Pulmonary artery endothelial cell (primary cell): ENCODE measurements around the gene RBCK1. TPM values are rescaled to one million over a fixed set of nuclear protein-coding genes. Genes with fewer than 3 reads are reported as not detected.
A peak's percentile ranks its signal among the peaks of the same experiment; 100 is the strongest.
"Not testable (repeated sequence)": the region's sequence is repeated elsewhere in the genome, so short reads cannot be mapped to it uniquely, and the experiment has no call there.

Experiments
- DNase-seq: peaks from one replicate; pipeline ENCODE4 v3.0.0-alpha.2; 2011; ENCODE audit warnings: low read depth, low spot score
- total RNA-seq: library from RNA; depleted of rRNA; stranded (reverse); fragments of >200 nt; gene quantifications from 2 replicates; pipeline ENCODE4 v1.2.3, GENCODE V29; 2014

The RBCK1 gene
- total RNA-seq, 1 donor from 2014 or later: 74.6 TPM

DNA sequence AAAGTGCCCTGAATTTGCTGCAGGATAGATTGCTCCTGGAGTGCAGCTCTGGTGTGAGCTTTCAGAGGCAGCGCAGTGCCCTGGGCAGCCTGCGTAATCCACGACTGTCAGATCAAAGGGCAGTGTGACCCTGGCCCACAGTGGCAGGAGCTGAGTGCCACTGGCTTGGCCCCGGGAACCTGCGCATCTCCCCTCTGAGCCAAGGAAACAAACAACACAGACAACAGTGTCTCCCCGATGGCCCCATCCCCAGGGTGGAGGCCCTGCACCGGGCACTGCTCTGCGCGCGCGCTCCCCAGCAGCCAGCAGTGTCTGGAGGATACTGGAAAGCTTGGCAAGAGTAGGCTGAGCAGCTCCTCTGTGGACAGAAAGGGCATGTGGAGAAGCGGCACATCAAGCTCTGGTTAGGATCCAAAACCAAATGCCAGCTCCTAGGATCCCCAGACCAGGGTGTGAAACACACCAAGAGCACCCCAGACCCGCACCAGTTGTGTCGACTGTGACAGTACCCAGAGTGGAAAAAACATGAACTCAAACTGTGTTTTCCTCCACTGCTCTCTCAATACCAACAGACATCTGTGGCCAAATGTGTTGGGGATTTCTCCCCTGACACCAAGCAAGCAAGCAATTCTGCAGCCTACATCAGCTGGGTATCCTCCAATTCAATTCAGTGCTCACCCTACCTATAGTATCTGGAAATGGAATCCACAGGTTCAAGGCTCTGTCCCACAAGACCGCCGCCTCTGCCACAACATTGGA, 26.7 kb downstream of the RBCK1 start:
- DNase-seq: no peak

DNA sequence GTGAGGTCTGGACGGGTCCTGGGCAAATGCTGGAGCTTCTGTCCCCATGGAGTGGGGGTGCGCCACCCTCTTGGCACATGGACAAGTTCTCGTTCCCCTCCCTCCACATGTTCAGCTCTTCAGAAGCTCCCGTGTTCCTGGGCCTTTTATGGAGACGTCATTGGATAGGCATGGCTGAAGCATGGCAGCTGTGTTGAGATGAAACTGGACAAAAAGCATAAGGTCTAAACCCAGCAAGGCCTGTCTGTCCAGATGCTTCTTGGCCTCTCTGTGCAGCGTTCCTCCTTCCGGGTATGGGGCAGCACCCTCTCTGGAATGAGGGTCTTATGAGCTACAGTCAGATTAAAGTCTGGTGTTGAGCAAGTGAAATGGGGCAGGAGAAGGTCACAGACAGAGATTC, 27.5 kb downstream of the RBCK1 start:
- DNase-seq: no peak

DNA sequence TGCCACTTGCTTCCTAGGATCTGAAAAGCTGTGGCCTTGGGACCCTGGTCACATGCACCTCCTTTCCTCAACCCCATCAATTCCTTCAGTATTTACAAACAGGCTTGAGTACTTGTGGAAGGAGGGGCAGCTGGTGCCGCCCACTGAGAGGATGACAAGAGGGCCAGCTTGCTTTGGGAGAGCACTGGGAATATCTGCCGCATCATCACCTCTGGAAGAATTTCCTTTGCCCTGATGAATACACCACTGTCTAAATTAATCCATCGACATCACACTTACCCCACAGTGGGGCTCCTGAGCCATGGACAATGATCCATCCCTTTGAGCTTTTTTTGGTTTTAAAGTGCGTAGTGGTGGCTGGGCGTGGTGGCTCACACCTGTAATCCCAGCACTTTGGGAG, 28.4 kb downstream of the RBCK1 start:
- DNase-seq: no peak

DNA sequence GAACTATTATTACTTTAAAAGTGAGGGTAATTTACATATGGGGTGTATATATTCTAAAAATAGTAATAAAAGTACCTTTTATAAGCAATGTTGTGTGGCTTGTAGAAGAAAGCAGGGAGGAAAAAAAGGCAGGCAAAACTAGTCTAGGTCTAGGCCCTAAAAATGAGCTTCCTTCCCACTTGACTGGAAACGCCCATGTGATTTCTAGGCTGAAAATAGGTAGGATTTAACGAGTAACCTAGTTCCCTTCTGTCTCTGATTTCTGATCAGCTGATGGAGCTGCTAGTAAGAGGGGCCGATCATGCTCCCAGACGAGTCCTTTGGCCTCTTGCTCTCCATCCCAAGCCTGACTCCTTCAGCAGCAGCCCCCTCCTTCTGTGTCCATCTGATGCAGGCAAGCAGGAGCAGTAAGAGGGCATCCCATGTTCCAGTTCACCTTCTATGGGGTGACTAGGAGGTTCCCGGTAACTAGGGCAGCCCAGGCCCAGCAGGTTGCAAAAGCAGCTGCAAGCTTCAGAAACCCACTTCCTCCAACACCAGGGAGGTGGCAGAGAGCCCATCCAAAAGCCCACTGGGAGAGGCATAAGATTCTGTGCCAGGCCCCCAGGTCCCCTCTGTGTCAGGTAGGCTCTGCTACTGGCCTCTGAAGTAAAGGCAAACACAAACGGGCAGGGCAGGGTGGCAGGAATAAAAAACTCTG, 29.8 kb downstream of the RBCK1 start:
- no peak for DNase-seq

DNA sequence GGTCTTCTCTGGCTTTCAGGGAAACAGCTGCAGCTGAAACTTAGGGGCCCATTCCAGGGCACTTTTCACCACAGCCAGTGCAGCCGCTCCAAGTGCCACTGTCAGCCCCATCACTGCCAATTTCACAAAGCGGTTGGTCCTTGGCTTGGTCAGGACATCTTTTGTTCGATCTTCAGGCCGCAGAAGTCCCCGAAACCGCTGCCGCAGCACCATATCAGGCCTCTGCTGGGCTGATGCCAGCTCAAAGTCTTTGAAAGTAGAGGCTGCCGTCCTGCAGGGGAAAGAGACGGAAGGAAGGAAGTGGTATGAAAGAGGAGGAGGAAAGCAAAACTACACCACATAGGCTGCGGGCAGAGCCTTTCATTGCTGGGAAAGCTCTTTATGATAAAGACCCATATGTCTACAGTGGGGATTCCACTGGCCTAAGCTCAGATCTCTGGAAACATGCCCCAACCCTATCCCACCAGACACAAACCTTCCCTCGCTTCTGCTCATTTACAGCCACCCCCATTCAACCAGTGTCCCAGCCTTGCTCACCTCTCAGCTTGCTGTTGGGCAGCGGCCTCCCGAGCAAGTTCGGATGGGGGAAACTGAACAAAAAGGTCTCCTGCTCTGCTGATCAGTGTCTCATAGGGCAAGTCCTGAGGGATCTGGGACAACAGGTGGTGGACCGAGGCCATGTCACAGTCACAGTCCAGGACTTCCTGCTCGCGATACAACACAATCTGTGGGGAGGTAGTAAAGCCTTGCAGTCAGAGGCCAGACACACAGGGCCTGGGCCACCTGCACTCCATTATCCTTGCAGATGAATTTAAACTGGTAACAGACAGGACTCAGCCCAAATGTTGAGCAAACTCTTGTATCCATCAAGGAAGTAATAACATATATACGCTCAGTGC, 30.7 kb downstream of the RBCK1 start:
- no peak for DNase-seq

DNA sequence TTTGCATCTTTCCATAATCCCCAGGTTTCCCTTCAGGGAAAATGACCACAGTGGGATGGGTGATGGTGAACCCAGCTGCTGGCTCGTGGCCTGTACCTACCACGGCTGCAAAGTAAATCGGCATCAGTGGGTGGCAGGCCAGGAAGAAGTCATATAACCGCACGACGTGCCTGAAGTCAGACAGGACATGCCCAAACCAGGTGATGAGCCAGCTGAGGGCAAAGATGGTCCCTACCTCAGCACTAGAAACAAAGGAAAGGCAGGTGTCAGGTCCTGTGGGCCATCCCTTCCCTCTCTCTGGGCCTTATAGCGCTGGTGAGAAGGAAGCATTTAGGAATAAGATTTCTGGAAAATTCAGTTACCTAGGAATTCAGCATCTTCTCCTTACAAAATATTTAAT, 32.0 kb downstream of the RBCK1 start:
- no peak for DNase-seq

DNA sequence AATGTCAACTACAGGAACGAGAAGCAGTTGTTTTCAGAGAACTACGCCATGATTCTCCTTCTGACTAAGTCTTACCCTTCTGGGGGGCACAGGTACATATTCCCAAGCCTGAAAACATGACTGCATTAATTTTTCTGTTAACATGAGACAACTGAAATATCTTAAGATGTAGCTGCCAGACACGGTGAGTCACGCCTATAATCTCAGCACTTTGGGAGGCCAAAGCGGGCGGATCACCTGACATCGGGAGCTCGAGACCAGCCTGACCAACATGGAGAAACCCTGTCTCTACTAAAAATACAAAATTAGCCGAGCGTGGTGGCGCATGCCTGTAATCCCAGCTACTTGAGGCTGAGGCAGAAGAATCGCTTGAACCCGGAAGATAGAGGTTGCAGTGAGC, 32.5 kb downstream of the RBCK1 start:
- DNase-seq: no peak

DNA sequence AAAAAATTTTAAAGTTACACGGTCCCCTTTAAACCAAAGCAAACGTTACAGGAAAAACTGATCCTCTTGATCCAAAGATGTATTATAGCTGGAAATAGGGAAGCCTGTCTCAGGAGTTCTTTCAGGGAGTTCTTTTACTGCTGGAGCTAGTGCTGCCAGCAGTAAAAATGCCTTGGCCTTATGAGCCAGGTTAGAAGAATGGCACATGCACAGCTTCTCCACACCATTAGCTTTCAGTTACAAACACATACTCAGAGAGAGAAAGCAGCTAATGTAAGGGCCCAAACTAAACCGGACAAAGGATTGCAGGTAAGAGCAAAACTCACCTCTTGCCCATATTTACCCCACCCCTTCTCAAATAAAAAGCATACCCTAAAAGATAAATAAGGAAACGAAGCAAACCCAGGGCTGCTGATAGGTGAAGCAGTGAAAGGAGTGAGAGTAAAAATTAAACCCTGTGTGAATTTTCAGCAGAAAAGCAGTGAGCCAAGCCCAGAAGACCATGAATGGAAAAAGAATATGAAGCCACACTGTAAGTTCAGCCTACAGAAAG, 35.2 kb downstream of the RBCK1 start:
- DNase-seq: no peak

DNA sequence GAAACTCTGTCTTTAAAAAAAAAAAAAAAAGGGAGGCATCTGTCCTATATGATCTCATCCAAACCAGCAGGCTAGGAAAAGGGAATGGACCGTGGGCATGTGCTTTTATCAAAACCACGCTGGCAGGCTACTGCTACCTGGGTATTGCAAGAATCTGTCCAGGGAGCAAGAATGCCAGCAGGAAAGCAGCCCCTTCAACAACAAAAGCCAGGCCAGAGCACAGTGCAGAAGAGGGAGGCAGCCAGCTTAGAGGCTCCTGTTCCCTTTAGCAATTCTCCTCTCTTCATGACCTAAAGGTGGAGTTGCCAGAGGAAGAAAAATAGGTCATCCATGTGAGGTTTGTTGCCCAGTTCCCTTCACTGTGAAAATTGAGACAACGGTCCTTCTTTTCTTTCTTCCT, 36.0 kb downstream of the RBCK1 start:
- no peak for DNase-seq

DNA sequence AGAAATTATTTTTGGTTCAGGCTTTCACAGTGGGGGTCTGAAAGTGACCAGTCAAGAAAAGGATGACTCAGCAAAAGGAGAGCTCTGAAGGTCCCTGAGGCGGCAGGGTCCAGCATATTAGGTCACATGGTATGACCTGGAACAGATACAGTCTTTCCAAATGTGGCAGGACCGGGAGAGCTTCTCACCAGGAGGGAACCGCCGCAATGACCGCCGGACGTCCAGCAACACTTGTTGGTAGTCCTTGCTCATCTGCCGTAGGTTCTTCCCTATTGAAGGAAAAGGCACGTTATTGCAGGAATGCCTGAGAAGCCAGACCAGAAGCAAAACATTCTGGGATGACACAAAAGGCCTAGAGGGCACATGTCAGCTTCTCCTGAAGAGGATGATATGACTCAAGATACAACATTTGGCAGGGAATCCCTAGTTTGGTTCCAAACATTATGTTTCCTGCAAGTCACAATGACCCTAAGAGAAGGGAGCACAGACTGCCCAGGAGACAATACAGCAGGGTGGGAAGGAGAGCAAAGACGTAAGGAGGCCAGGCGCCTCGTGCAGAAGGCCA, 36.8 kb downstream of the RBCK1 start:
- peak; percentile 65 for DNase-seq

DNA sequence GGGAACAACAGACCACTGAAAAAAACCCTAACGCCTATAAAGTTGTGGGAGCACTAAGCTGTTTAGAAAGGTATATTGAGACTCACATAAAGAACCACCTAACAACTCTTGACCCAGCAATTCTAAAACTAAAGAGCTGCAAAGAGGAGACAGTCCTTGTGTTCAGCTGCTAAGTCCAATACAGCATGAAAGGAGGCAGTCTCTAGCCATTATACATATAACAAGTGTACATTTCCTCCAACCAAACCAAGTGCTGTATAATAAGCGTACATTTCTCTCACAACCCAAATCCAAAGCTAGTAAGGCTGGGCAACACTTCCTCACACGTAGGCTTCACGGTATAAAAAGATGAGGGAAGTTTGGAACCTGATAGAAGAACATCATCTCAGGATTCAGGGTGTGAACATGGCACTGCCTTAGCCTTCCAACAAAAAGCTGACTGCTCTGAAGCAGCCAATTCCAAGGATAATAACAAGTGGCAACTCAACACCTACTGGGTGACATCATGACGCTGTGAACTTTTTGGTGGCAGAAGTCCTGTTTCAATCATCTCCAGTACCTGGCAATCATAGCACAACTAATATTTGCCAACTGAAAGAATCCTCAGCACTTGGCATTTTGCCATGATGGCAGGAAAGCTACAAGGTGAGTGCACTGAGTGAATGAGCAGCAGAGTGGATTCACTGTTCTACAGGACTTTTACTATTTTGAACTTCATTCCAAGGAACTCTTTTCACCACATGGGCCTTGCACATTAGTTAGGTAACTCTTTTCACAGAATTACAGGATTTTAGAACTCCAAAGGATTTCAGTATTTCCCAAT, 37.6 kb downstream of the RBCK1 start:
- DNase-seq: no peak

DNA sequence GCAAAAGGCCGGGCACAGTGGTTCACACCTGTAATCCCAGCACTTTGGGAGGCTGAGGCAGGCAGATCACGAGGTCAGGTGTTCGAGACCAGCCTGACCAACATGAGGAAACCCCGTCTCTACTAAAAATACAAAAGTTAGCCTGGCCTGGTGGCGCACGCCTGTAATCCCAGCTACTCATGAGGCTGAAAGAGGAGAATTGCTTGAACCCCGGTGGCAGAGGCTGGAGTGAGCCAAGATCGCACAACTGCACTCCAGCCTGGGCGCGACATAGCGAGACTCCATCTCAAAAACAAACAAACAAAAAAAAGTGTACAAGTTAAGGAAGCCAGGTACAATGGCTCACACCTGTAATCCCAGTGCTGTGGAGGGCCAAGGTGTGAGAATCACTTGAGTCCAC, 43.9 kb downstream of the RBCK1 start:
- DNase-seq: not testable (repeated sequence)

DNA sequence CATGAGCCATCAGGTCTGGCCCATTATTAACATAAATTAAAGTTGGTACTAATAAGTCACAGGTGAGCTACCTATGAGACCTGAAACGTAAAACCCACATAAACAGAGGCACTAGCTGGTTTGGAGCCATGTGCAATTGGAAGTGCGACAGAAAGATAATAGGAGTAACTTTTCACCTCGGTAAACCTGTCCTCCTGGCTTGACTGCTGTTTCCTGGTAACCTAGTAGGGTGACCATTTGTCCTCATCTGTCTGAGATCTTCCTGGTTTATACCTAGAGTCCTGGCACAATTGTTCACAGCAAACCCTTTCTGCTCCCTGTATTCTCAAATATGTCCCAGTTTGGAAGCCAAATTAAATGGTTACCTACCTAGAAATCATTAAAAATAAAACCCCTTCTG, 46.9 kb downstream of the RBCK1 start:
- DNase-seq: no peak

DNA sequence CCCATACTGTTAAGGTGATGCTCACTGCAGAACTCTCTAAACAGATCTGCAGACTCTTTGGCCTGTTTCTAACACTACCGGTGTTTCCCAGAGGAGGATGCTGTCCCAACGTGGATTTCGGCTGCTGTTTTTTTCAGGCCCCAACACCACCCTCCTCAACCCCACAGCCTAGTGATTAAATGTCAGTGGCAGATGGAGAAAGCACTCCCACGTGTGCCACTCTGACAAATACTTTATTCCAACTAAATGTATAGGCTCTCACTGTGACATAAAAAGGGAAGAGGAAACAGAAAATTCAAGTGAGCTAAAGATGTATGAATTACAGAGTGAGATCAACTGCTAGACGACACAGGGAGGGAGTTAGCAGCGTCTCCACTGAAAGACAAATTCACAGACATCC, 50.7 kb downstream of the RBCK1 start:
- no peak for DNase-seq

DNA sequence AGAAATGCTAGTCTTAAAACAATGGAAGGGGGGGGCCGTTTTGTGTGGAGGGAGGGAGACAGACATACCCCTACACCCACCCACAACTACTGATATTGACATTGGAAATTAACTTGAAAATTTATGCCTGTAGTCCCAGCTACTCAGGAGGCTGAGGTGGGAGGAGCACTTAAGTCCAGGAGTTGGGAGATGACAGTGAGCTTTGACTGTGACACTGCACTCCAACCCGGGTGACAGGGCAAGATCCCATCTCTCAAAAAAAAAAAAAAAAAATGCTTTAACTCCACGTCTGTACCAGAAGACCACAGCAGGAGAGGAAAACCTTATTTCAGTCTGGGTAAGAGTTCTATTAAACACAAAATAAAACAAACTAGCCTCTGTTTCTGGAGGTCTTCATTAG, 52.1 kb downstream of the RBCK1 start:
- no peak for DNase-seq

DNA sequence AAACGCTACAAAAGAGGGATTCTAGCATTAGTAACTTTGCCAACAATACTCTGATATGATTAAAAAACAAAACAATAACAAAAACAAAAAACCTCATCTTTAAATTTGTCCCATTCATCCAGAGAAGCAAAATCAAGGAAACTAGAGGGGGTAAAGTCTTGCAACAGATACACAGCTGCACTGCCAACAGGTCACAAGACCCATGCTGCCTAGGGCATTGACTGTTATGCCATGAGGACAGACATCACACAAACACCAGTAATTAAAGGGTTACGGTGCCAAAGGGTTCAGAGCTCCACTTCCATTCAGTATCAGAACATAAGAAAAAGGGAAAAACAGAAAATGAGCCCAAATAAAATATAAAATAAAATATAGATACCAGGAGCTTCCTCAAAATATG, 52.6 kb downstream of the RBCK1 start:
- DNase-seq: no peak

DNA sequence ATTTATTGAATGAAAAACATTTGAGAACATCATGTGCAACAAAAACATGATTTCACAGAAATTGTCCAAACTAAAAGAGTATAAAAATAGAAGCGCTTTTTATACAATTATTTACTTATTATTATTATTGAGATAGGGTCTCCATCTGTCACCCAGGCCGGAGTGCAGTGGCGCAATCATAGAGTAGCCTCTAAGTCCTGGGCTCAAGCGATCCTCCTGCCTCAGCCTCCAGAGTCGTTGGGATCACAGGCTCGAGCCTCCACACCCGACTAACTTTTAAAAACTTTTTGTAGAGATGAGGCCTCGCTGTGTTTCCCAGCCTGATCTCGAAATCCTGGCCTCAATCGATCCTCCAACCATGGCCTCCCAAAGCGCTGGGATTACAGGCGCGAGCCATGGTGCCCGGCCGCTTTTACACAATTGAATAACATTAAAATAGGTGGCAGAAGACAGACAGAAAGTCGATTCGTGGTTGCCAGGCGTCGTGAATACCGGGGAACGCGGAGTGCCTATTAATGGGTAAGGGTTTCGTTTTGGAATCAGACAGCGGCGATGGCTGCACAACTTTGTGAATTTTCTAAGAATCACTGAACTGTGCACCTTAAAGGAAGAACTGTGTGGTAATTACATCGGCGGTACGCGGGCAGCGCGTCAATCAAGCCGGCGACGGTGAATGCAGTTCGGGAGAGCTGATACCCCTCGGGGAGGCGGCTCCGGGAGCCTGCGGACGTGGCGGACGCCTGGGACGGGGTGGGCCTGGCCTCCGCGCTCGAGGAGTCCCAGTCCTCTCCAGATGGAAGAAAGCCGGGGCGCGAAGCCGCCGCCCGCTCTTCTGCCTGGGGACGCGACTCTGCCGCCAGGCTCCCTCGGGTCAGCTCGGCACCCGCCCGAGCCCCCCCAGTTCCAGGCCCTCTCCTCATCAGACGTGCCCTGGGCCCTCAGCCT, 53.4 kb downstream of the RBCK1 start:
- no peak for DNase-seq

DNA sequence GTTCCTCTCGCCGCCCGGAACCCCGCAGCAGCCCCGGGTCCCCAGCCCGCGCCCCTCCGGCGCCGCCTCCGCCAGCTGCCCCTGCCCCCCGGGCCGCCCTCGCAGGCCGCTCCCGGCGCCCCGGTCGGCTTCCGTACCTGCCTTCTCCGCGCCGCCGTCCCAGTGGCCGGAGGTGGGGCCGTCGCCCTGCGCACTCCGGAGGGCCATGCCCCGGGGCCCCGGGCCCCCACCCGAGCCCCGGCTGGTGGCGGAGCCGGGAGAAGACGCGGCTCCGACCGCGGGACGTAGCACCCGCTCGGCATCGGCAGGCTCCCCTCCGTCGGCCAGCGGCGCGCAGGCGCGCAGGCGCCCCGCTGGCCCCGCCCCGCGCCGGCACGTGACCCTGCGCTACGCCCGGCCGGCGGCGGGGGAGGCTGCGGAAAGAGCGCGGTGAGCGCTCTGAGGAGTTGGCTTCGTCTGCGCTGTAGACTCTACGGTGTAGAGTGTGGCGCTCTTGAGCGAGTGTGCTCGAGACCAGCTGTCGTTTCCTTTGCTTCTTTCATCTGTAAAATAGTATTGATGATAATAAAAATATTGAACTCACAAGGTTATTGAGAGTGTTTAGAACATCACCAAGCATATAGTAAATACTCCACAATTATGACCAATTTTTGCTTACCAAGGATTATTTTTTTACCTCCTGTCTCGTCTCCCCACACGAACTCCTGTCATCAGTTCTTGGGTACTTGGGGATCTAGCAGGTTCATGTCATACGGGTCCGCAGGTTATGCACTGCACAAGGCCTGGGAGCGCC, 54.3 kb downstream of the RBCK1 start, which contains the start of gene TBC1D20:
Gene TBC1D20, minus strand, starts transcription at position 335 of the 793 bp plus-strand sequence. Its CDS starts 128 bp downstream, at position 207.
- DNase-seq: peak; percentile 43

DNA sequence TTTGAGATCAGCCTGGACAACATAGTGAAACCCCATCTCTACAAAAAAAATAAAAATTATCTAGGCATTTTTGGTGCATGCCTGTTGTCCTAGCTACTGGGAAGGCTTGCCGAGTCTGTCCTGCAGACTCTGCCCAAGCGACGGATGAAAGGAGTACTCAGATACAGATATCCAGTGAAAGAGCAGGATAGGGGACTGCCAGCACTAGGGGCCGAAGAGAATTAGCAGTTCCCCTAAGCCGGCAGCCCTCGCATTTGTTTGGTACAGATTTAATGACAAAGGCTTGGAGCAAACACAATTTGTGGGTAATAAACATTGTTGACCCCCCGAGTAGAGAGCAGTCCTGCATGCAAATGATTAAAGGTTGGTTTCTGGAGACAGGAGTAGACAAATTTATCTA, 59.7 kb downstream of the RBCK1 start:
- DNase-seq: no peak
